ENCODE data around the gene PLEKHM2. TPM values are rescaled to one million over a fixed set of nuclear protein-coding genes. Genes with fewer than 3 reads are reported as not detected.

The PLEKHM2 gene
- total RNA-seq, 4 donors from 2014 or later: 34.6 to 57.9 (median 42.4) TPM

DNA sequence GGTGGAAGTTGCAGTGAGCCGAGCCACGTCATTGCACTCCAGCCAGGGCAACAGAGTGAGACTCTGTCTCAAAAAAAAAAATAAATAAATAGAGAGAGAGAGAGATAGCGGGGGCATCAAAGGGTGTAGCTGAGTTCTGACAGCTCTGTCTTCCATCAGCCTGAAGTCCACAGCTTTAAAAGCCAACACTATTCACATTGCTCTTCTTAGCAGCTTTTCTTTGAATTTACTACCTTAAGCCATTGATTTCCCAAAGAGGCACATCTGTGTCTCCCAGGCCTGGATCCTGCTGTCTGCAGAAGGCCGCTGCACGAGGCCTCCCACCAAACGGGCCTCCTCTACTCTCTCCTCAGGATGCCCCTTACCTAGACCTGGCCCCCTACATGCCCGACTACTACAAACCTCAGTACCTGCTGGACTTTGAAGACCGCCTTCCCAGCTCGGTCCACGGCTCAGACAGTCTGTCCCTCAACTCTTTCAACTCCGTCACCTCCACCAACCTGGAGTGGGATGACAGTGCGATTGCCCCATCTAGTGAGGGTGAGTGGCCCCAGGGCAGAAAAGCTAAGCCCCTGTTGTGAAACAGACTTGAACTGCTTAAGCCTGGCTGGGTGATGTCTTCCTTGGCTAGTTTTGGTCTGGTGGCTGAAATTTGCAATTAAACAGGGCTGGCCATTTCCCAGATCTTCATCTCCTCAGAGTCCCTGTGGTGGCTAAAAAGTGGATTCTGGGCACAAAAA lies 35.4 kb downstream of the PLEKHM2 start:
- H3K9me3 ChIP-seq: no peaks in the 10 kb centered on the region
- 92 to 93% methylated on average over 7 to 12 of the region's 12 CpGs for WGBS, 2 donors
- DNase-seq: no peak
- intact Hi-C loops (cut with DNase I): no loop called here
- peaks cover 41 to 91% (median 42%) of the 10 kb centered on the region in 3 donors for H3K36me3 ChIP-seq
- peaks cover 0 to 10% (median 5%) of the 10 kb centered on the region in 3 donors for H3K4me1 ChIP-seq
- no peaks in the 10 kb centered on the region for H3K27me3 ChIP-seq
- H3K27ac ChIP-seq: no peak overlapping the region
- no peak overlapping the region for H3K4me3 ChIP-seq
- TF ChIP-seq POLR2A (IDR thresholded peaks at IDR 0.05) (no peak), CTCF (IDR thresholded peaks at IDR 0.05) (no peak)

- TF ChIP-seq POLR2A (IDR thresholded peaks at IDR 0.05) (no peak), CTCF (IDR thresholded peaks at IDR 0.05) (no peak)
- H3K36me3 ChIP-seq: peaks cover 42 to 100% (median 54%) of the 10 kb centered on the region in 3 donors
- intact Hi-C loops (cut with DNase I): no loop called here
- H3K4me3 ChIP-seq: no peak overlapping the region
- no peaks in the 10 kb centered on the region for H3K27me3 ChIP-seq
- no peaks in the 10 kb centered on the region for H3K9me3 ChIP-seq
- no peak overlapping the region for H3K27ac ChIP-seq
- WGBS, 2 donors: 93 to 100% methylated on average over 1 to 3 of the region's 3 CpGs
- H3K4me1 ChIP-seq: no peaks in the 10 kb centered on the region
- DNase-seq: no peak
Observed at GRCh38 chr1:15720861-15721260, 36.7 kb downstream of the PLEKHM2 start.

- Histone ChIP-seq H3K27ac (no peak overlapping the region), H3K36me3 (peaks cover 50 to 100% (median 57%) of the 10 kb centered on the region in 3 donors), H3K4me1 (no peaks in the 10 kb centered on the region), H3K4me3 (no peak overlapping the region), H3K27me3 (no peaks in the 10 kb centered on the region), H3K9me3 (no peaks in the 10 kb centered on the region)
- WGBS, 2 donors: 76 to 94% methylated on average over 3 to 4 of the region's 4 CpGs
- DNase-seq: no peak
- TF ChIP-seq CTCF (IDR thresholded peaks at IDR 0.05): no peak
- no peak for TF ChIP-seq POLR2A (IDR thresholded peaks at IDR 0.05)
- intact Hi-C loops (cut with DNase I): no loop called here
Observed at GRCh38 chr1:15722411-15722810, 38.3 kb downstream of the PLEKHM2 start.

DNA sequence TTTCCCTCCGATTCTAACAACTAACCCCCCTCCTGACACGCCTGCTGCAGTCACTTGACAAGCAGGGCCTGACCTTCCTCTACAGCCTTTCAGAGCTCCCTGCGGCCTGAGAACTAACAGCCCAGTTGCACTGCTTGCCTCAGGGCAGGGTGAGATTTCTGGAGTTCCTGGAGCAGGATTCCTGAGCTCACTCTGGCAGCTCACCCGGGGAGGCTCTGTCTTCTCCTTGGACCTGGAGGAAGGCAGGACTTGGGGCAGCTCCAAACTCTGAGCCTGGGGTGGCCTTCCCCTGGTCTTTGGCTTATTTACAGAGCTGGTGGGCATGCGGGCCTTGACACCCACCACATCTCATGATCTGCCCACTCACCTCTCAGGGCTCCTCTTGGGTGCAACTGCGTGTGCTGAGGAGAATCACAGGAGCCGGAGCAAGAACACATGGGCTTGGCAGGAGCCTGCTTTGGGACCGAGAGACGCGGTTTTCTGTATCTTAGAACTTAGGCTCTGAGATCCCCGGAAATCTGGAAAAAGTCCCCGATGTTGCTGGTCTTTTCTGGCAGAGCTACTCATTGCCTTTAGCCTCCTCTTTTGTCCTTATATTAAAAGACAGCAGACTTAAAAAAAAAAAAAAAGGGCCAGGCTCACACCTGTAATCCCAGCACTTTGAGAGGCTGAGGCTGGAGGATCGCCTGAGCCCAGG lies 38.9 kb downstream of the PLEKHM2 start:
- 87 to 90% methylated on average over 9 to 10 of the region's 13 CpGs for WGBS, 2 donors
- intact Hi-C loops (cut with DNase I): no loop called here
- H3K4me3 ChIP-seq: no peak overlapping the region
- no peak for TF ChIP-seq CTCF (IDR thresholded peaks at IDR 0.05)
- no peak for TF ChIP-seq POLR2A (IDR thresholded peaks at IDR 0.05)
- H3K9me3 ChIP-seq: no peaks in the 10 kb centered on the region
- H3K27ac ChIP-seq: no peak overlapping the region
- no peaks in the 10 kb centered on the region for H3K4me1 ChIP-seq
- H3K36me3 ChIP-seq: peaks cover 47 to 100% (median 57%) of the 10 kb centered on the region in 3 donors
- no peak for DNase-seq
- no peaks in the 10 kb centered on the region for H3K27me3 ChIP-seq

DNA sequence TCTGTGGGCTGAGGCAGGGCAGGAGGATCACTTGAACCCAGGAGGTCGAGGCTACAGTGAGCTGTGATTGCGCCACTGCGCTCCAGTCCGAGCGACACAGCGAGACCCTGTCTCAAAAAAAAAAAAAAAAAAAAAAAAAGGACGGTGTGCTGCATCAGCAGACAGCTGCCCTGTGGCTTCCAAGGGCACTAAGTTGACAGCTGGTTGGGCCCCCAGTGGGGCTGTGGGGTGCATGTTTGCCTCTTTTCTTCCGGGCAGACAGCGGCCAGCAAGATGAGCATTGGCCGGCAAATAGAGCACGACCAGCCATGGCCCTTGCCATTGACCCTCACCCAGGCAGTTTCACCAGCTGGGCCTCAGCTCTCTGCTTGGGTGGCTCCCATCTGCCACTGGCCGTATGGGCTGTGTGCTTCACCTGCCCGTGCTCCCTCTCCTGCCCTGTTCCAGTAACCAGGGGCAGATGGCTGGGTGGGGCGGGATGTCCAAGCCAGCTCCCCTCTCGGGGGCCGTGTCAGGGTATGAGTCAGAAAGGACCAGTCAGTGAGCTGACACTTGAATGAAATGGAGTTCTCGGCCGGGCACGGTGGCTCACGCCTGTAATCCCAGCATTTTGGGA lies 39.6 kb downstream of the PLEKHM2 start:
- peaks cover 50 to 100% (median 58%) of the 10 kb centered on the region in 3 donors for H3K36me3 ChIP-seq
- WGBS, 2 donors: 94 to 95% methylated on average over 8 to 11 of the region's 20 CpGs

More for the DNA sequence above, 39.6 kb downstream of the PLEKHM2 start:
- Histone ChIP-seq H3K9me3 (no peaks in the 10 kb centered on the region), H3K4me3 (no peak overlapping the region), H3K4me1 (no peaks in the 10 kb centered on the region), H3K27ac (no peak overlapping the region), H3K27me3 (no peaks in the 10 kb centered on the region)
- DNase-seq: no peak
- intact Hi-C loops (cut with DNase I): no loop called here
- TF ChIP-seq CTCF (IDR thresholded peaks at IDR 0.05): no peak
- no peak for TF ChIP-seq POLR2A (IDR thresholded peaks at IDR 0.05)
